T-helper 2 cell treated with Interferon-gamma antibody and Interleukin-4, amounts not matched to agents 5 μg/mL and 100 μg/mL, for 36 hours (primary cell): ENCODE measurements around the gene ISG20L2.

Experiments
- DNase-seq: peaks from one replicate; pipeline ENCODE4 v3.0.0; 2021; ENCODE audit warnings: low spot score
- H3K27ac Mint-ChIP-seq: one replicate; pipeline ENCODE4 v1.8.0; 2021; ENCODE audit warnings: mild to moderate bottlenecking, mixed read lengths
- H3K27me3 Mint-ChIP-seq: one replicate; pipeline ENCODE4 v1.8.0; 2021; ENCODE audit warnings: low read depth, mixed read lengths
- H3K36me3 Mint-ChIP-seq: one replicate; pipeline ENCODE4 v1.8.0; 2021; ENCODE audit warnings: low read depth, mixed read lengths
- H3K4me1 Mint-ChIP-seq: one replicate; pipeline ENCODE4 v1.8.0; 2021; ENCODE audit warnings: low read depth, mixed read lengths
- H3K4me3 Mint-ChIP-seq: one replicate; pipeline ENCODE4 v1.8.0; 2022; ENCODE audit warnings: mild to moderate bottlenecking, moderate library complexity, mixed read lengths
- H3K9me3 Mint-ChIP-seq: one replicate; pipeline ENCODE4 v1.8.0; 2021; ENCODE audit warnings: mixed read lengths

The ISG20L2 gene

GRCh38 chr1:156700736-156701531 is 27.6 kb downstream of the ISG20L2 start:
- DNase-seq = no peak
- Mint-ChIP-seq H3K36me3 (no peaks in the 10 kb centered on the region), H3K9me3 (no peaks in the 10 kb centered on the region), H3K27me3 (peaks cover 34% of the 10 kb centered on the region), H3K27ac (no peak overlapping the region), H3K4me1 (peaks cover 4% of the 10 kb centered on the region), H3K4me3 (no peak overlapping the region)

GRCh38 chr1:156698995-156699394 is 29.6 kb downstream of the ISG20L2 start:
- DNase-seq = no peak
- no peaks in the 10 kb centered on the region for H3K36me3 Mint-ChIP-seq
- no peak overlapping the region for H3K27ac Mint-ChIP-seq
- H3K27me3 Mint-ChIP-seq = peaks cover 24% of the 10 kb centered on the region
- no peak overlapping the region for H3K4me3 Mint-ChIP-seq
- H3K4me1 Mint-ChIP-seq = no peaks in the 10 kb centered on the region
- no peaks in the 10 kb centered on the region for H3K9me3 Mint-ChIP-seq

- H3K9me3 Mint-ChIP-seq = no peaks in the 10 kb centered on the region
- peaks cover 29% of the 10 kb centered on the region for H3K27me3 Mint-ChIP-seq
Observed at GRCh38 chr1:156697481-156697880, 31.1 kb downstream of the ISG20L2 start.

GRCh38 chr1:156696755-156697154 is 31.8 kb downstream of the ISG20L2 start:
- H3K27ac Mint-ChIP-seq = no peak overlapping the region
- H3K27me3 Mint-ChIP-seq = peaks cover 36% of the 10 kb centered on the region
- H3K36me3 Mint-ChIP-seq = no peaks in the 10 kb centered on the region
- DNase-seq = no peak
- peaks cover 10% of the 10 kb centered on the region for H3K4me1 Mint-ChIP-seq
- no peak overlapping the region for H3K4me3 Mint-ChIP-seq
- H3K9me3 Mint-ChIP-seq = no peaks in the 10 kb centered on the region

More at GRCh38 chr1:156697481-156697880, 31.1 kb downstream of the ISG20L2 start:
- Mint-ChIP-seq H3K27ac (no peak overlapping the region), H3K36me3 (no peaks in the 10 kb centered on the region), H3K4me3 (no peak overlapping the region), H3K4me1 (peaks cover 3% of the 10 kb centered on the region)
- no peak for DNase-seq

GRCh38 chr1:156694690-156694962 is 33.9 kb downstream of the ISG20L2 start:
- Mint-ChIP-seq H3K36me3 (no peaks in the 10 kb centered on the region), H3K9me3 (no peaks in the 10 kb centered on the region), H3K27me3 (peaks cover 52% of the 10 kb centered on the region), H3K4me3 (no peak overlapping the region), H3K27ac (peak overlapping the region; percentile 55), H3K4me1 (peaks cover 11% of the 10 kb centered on the region)
- DNase-seq = no peak

GRCh38 chr1:156693848-156694689 is 34.5 kb downstream of the ISG20L2 start:
- Mint-ChIP-seq H3K4me3 (no peak overlapping the region), H3K36me3 (no peaks in the 10 kb centered on the region), H3K9me3 (no peaks in the 10 kb centered on the region), H3K27ac (peak overlapping the region; percentile 55), H3K27me3 (peaks cover 56% of the 10 kb centered on the region), H3K4me1 (peaks cover 13% of the 10 kb centered on the region)
- no peak for DNase-seq

GRCh38 chr1:156692925-156693847 is 35.4 kb downstream of the ISG20L2 start:
- DNase-seq = no peak
- no peaks in the 10 kb centered on the region for H3K9me3 Mint-ChIP-seq
- no peak overlapping the region for H3K27ac Mint-ChIP-seq
- peaks cover 64% of the 10 kb centered on the region for H3K27me3 Mint-ChIP-seq
- H3K4me3 Mint-ChIP-seq = no peak overlapping the region
- no peaks in the 10 kb centered on the region for H3K36me3 Mint-ChIP-seq
- peaks cover 13% of the 10 kb centered on the region for H3K4me1 Mint-ChIP-seq

- Mint-ChIP-seq H3K4me1 (peaks cover 13% of the 10 kb centered on the region), H3K9me3 (no peaks in the 10 kb centered on the region), H3K27me3 (peaks cover 64% of the 10 kb centered on the region), H3K36me3 (no peaks in the 10 kb centered on the region), H3K27ac (no peak overlapping the region), H3K4me3 (no peak overlapping the region)
- no peak for DNase-seq
Observed at GRCh38 chr1:156692441-156692924, 36.1 kb downstream of the ISG20L2 start.

- peaks cover 13% of the 10 kb centered on the region for H3K4me1 Mint-ChIP-seq
- no peaks in the 10 kb centered on the region for H3K9me3 Mint-ChIP-seq
- H3K36me3 Mint-ChIP-seq = no peaks in the 10 kb centered on the region
- H3K27me3 Mint-ChIP-seq = peaks cover 61% of the 10 kb centered on the region
- DNase-seq = no peak
- H3K4me3 Mint-ChIP-seq = no peak overlapping the region
- H3K27ac Mint-ChIP-seq = no peak overlapping the region
Observed at GRCh38 chr1:156691665-156692440, 36.7 kb downstream of the ISG20L2 start.

- Mint-ChIP-seq H3K36me3 (no peaks in the 10 kb centered on the region), H3K27me3 (peaks cover 57% of the 10 kb centered on the region), H3K9me3 (no peaks in the 10 kb centered on the region), H3K4me3 (no peak overlapping the region), H3K4me1 (peaks cover 13% of the 10 kb centered on the region), H3K27ac (no peak overlapping the region)
- DNase-seq = no peak
Observed at GRCh38 chr1:156691191-156691590, 37.4 kb downstream of the ISG20L2 start.

GRCh38 chr1:156690675-156691036 is 37.9 kb downstream of the ISG20L2 start:
- H3K27me3 Mint-ChIP-seq = peaks cover 58% of the 10 kb centered on the region
- H3K4me3 Mint-ChIP-seq = no peak overlapping the region
- H3K27ac Mint-ChIP-seq = no peak overlapping the region
- DNase-seq = no peak
- peaks cover 13% of the 10 kb centered on the region for H3K4me1 Mint-ChIP-seq
- no peaks in the 10 kb centered on the region for H3K36me3 Mint-ChIP-seq
- H3K9me3 Mint-ChIP-seq = no peaks in the 10 kb centered on the region

GRCh38 chr1:156689953-156690674 is 38.5 kb downstream of the ISG20L2 start:
- Mint-ChIP-seq H3K4me1 (peaks cover 13% of the 10 kb centered on the region), H3K9me3 (no peaks in the 10 kb centered on the region), H3K36me3 (no peaks in the 10 kb centered on the region), H3K27me3 (peaks cover 59% of the 10 kb centered on the region), H3K4me3 (no peak overlapping the region), H3K27ac (no peak overlapping the region)
- no peak for DNase-seq
